ENCODE data around the gene CEP83. TPM values are rescaled to one million over a fixed set of nuclear protein-coding genes. Genes with fewer than 3 reads are reported as not detected.
A peak's percentile ranks its signal among the peaks of the same experiment; 100 is the strongest.
"Not testable (repeated sequence)": the region's sequence is repeated elsewhere in the genome, so short reads cannot be mapped to it uniquely, and the experiment has no call there.

Gene CEP83
- total and polyA plus RNA-seq, 8 donors = 2.6 to 44.4 (median 15.8) TPM

DNA sequence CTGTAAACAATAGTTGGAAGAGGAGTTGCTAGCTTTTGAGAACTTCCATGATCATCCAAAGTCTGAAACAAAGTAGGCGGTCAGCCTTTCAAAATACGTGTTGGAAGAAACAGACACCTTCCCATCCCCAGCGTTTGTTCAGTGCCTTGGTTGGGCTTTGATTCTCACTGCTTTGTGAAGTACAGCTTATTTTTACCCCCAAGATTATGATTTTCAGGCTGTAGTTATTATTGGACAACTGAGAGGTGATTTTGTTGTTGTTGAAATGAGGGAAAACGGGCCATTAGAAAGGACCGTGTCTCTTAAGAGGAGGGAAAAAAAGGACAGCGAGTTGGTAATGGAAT, 921 bp upstream of the CEP83 start:
- no peaks in the 10 kb centered on the region for H3K9me3 ChIP-seq
- H3K27me3 ChIP-seq = no peaks in the 10 kb centered on the region
- 25 to 32% (median 27%) methylated on average over 6 of the region's 6 CpGs for WGBS, 5 donors
- DNase-seq = no peak
- H3K36me3 ChIP-seq = no peaks in the 10 kb centered on the region
- intact Hi-C loops (cut with DNase I; ENCODE audit: low total_unique reads) = no loop called here
- H3K4me1 ChIP-seq = peaks cover 0 to 25% (median 16%) of the 10 kb centered on the region in 4 donors
- TF ChIP-seq EP300 (IDR thresholded peaks at IDR 0.05) = no peak
- TF ChIP-seq POLR2A (IDR thresholded peaks at IDR 0.05) = no peak
- TF ChIP-seq, protein P1, sequence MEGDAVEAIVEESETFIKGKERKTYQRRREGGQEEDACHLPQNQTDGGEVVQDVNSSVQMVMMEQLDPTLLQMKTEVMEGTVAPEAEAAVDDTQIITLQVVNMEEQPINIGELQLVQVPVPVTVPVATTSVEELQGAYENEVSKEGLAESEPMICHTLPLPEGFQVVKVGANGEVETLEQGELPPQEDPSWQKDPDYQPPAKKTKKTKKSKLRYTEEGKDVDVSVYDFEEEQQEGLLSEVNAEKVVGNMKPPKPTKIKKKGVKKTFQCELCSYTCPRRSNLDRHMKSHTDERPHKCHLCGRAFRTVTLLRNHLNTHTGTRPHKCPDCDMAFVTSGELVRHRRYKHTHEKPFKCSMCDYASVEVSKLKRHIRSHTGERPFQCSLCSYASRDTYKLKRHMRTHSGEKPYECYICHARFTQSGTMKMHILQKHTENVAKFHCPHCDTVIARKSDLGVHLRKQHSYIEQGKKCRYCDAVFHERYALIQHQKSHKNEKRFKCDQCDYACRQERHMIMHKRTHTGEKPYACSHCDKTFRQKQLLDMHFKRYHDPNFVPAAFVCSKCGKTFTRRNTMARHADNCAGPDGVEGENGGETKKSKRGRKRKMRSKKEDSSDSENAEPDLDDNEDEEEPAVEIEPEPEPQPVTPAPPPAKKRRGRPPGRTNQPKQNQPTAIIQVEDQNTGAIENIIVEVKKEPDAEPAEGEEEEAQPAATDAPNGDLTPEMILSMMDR (IDR thresholded peaks at IDR 0.05) = no peak
- TF ChIP-seq POLR2AphosphoS5 (IDR thresholded peaks at IDR 0.05) = no peak
- H3K27ac ChIP-seq = peak overlapping the region in 4 of 5 donors; percentile 89 to 94 (median 92)
- peak overlapping the region; percentile 63 to 76 (median 69) for H3K4me3 ChIP-seq

GRCh38 chr12:94458877-94459727, 565 bp downstream of the CEP83 start:
- Histone ChIP-seq H3K4me3 (peak overlapping the region; percentile 63 to 76 (median 69)), H3K36me3 (peaks cover 2 to 7% (median 6%) of the 10 kb centered on the region in 4 donors), H3K4me1 (peaks cover 0 to 25% (median 16%) of the 10 kb centered on the region in 4 donors), H3K27me3 (no peaks in the 10 kb centered on the region), H3K27ac (peak overlapping the region; percentile 89 to 94 (median 91)), H3K9me3 (no peaks in the 10 kb centered on the region)
- intact Hi-C loops (cut with DNase I; ENCODE audit: low total_unique reads) = no loop called here
- 0 to 1% (median 1%) methylated on average over 23 of the region's 23 CpGs for WGBS, 5 donors
- peak in 1 of 2 donors; percentile 65 for DNase-seq
- no peak for TF ChIP-seq POLR2AphosphoS5 (IDR thresholded peaks at IDR 0.05)
- no peak for TF ChIP-seq POLR2A (IDR thresholded peaks at IDR 0.05)
- TF ChIP-seq, protein P1 (IDR thresholded peaks at IDR 0.05) = no peak
- no peak for TF ChIP-seq EP300 (IDR thresholded peaks at IDR 0.05)

- TF ChIP-seq POLR2A (IDR thresholded peaks at IDR 0.05) = no peak
- TF ChIP-seq, protein P1 (IDR thresholded peaks at IDR 0.05) = no peak
- no peak for TF ChIP-seq EP300 (IDR thresholded peaks at IDR 0.05)
- TF ChIP-seq POLR2AphosphoS5 (IDR thresholded peaks at IDR 0.05) = no peak
- intact Hi-C loops (cut with DNase I; ENCODE audit: low total_unique reads) = no loop called here
- Histone ChIP-seq H3K36me3 (peaks cover 4 to 7% (median 7%) of the 10 kb centered on the region in 4 donors), H3K27ac (no peak overlapping the region), H3K4me1 (peaks cover 0 to 25% (median 16%) of the 10 kb centered on the region in 4 donors), H3K27me3 (no peaks in the 10 kb centered on the region), H3K4me3 (no peak overlapping the region), H3K9me3 (no peaks in the 10 kb centered on the region)
- DNase-seq = no peak
- WGBS, 5 donors = 75 to 95% (median 90%) methylated on average over 1 of the region's 1 CpG
Measured at GRCh38 chr12:94457311-94457710, 2.4 kb downstream of the CEP83 start.

GRCh38 chr12:94454318-94454717, 5.3 kb downstream of the CEP83 start:
- H3K4me3 ChIP-seq; H3K36me3 ChIP-seq; H3K27ac ChIP-seq; intact Hi-C loops (cut with DNase I; ENCODE audit: low total_unique reads); H3K27me3 ChIP-seq; H3K9me3 ChIP-seq; DNase-seq: not testable (repeated sequence)
- peaks cover 0 to 18% (median 12%) of the 10 kb centered on the region in 4 donors for H3K4me1 ChIP-seq
- 96 to 98% (median 97%) methylated on average over 7 of the region's 7 CpGs for WGBS, 5 donors

DNA sequence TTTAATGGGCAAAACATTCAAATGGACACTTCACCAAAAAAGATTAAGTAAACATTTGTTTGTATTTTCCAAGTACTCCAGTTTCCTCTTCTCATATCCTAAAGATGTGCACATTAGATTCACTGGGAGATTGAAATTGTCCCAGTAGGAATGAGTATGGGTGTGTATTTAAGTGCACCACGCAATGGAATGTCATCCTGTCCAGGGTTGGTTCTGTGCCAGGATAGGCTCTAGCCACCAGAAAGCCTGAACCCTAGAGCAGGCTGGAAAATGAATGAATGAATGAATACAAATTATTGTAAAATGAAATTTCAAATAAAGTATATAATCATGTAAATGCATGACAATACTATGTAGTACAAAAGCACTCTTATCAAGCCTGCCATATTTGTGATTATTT, 14.0 kb downstream of the CEP83 start:
- TF ChIP-seq POLR2A (IDR thresholded peaks at IDR 0.05) = no peak
- no peak for TF ChIP-seq POLR2AphosphoS5 (IDR thresholded peaks at IDR 0.05)
- TF ChIP-seq EP300 (IDR thresholded peaks at IDR 0.05) = no peak
- TF ChIP-seq, protein P1 (IDR thresholded peaks at IDR 0.05) = no peak
- no peaks in the 10 kb centered on the region for H3K4me1 ChIP-seq
- H3K27ac ChIP-seq = no peak overlapping the region
- H3K27me3 ChIP-seq = no peaks in the 10 kb centered on the region
- H3K9me3 ChIP-seq = peaks cover 0 to 12% (median 5%) of the 10 kb centered on the region in 4 donors
- WGBS, 5 donors = 60 to 80% (median 67%) methylated on average over 1 of the region's 1 CpG
- peaks cover 0 to 8% (median 3%) of the 10 kb centered on the region in 4 donors for H3K36me3 ChIP-seq
- no peak for DNase-seq
- no peak overlapping the region for H3K4me3 ChIP-seq
- intact Hi-C loops (cut with DNase I; ENCODE audit: low total_unique reads) = no loop called here

Data from stomach (tissue), 9 donors.